ENCODE data around the gene MYBPH. TPM values are rescaled to one million over a fixed set of nuclear protein-coding genes. Genes with fewer than 3 reads are reported as not detected.

MYBPH gene
- polyA plus RNA-seq, 1 donor from 2014 or later = not detected

DNA sequence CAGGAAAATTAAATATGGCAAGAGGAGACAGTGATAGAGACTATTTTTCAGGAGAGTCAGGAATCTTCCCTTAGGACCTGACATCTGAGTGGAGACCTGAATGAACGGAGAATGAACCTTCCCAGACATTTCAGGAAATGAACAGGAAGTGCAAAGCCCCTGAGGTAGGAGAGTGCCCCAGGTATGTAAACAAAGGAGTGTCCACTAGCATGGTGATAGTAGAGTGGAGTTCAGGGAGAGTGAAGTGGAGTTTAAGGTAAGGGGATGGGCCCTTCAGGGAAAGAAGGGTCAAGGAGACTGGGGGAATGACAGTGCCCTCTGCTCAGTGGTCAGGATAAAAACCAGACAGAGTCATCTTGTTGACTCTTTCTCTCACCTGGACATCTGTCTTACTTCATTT lies 19.3 kb downstream of the MYBPH start:
- Histone ChIP-seq H2AFZ (ENCODE audit: low read depth, low read length) (no peak overlapping the region), H3K79me2 (replicated peaks; ENCODE audit: insufficient read depth, low read length) (no peaks in the 10 kb centered on the region), H3K27ac (ENCODE audit: low read length) (no peak overlapping the region), H3K9me2 (ENCODE audit: insufficient read depth, low read length) (no peaks in the 10 kb centered on the region), H3K4me2 (ENCODE audit: low read length) (no peak overlapping the region), H3K4me3 (ENCODE audit: low read length) (no peak overlapping the region), H3K27me3 (ENCODE audit: insufficient read depth, low read depth, low read length) (no peaks in the 10 kb centered on the region), H3K9me3 (ENCODE audit: low read length) (no peaks in the 10 kb centered on the region), H4K20me1 (ENCODE audit: insufficient read depth) (no peaks in the 10 kb centered on the region), H3K9ac (ENCODE audit: low read length) (no peak overlapping the region), H3K36me3 (ENCODE audit: insufficient read depth, low read length) (no peaks in the 10 kb centered on the region), H3F3A (ENCODE audit: insufficient read depth, low read length, poor library complexity, severe bottlenecking) (no peaks in the 10 kb centered on the region)
- no peak for TF ChIP-seq REST (IDR thresholded peaks at IDR 0.05; ENCODE audit: borderline replicate concordance)
- no peak for TF ChIP-seq SMC3 (conservative IDR thresholded peaks at IDR 0.05; ENCODE audit: poor library complexity)
- no peak for TF ChIP-seq EZH2 (IDR thresholded peaks at IDR 0.05; ENCODE audit: borderline replicate concordance, insufficient read depth, low read length, poor library complexity, severe bottlenecking)
- no peak for TF ChIP-seq POLR2AphosphoS5 (IDR thresholded peaks at IDR 0.05)
- no peak for TF ChIP-seq RAD21 (conservative IDR thresholded peaks at IDR 0.05)
- no peak for TF ChIP-seq EP300 (conservative IDR thresholded peaks at IDR 0.05; ENCODE audit: poor library complexity, severe bottlenecking)
- no peak for TF ChIP-seq MXI1 (conservative IDR thresholded peaks at IDR 0.05; ENCODE audit: poor library complexity, severe bottlenecking)
- no peak for TF ChIP-seq TAF1 (IDR thresholded peaks at IDR 0.05; ENCODE audit: low read depth)
- TF ChIP-seq, protein P1, sequence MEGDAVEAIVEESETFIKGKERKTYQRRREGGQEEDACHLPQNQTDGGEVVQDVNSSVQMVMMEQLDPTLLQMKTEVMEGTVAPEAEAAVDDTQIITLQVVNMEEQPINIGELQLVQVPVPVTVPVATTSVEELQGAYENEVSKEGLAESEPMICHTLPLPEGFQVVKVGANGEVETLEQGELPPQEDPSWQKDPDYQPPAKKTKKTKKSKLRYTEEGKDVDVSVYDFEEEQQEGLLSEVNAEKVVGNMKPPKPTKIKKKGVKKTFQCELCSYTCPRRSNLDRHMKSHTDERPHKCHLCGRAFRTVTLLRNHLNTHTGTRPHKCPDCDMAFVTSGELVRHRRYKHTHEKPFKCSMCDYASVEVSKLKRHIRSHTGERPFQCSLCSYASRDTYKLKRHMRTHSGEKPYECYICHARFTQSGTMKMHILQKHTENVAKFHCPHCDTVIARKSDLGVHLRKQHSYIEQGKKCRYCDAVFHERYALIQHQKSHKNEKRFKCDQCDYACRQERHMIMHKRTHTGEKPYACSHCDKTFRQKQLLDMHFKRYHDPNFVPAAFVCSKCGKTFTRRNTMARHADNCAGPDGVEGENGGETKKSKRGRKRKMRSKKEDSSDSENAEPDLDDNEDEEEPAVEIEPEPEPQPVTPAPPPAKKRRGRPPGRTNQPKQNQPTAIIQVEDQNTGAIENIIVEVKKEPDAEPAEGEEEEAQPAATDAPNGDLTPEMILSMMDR (IDR thresholded peaks at IDR 0.05; ENCODE audit: poor library complexity, severe bottlenecking) = no peak

GRCh38 chr1:203153989-203154821 lies 21.4 kb downstream of the MYBPH start:
- no peaks in the 10 kb centered on the region for H3K36me3 ChIP-seq (ENCODE audit: insufficient read depth, low read length)
- H3K4me3 ChIP-seq (ENCODE audit: low read length) = no peak overlapping the region
- H4K20me1 ChIP-seq (ENCODE audit: insufficient read depth) = no peaks in the 10 kb centered on the region
- H3F3A ChIP-seq (ENCODE audit: insufficient read depth, low read length, poor library complexity, severe bottlenecking) = no peaks in the 10 kb centered on the region
- no peak overlapping the region for H3K9ac ChIP-seq (ENCODE audit: low read length)
- no peak overlapping the region for H2AFZ ChIP-seq (ENCODE audit: low read depth, low read length)
- no peaks in the 10 kb centered on the region for H3K27me3 ChIP-seq (ENCODE audit: insufficient read depth, low read depth, low read length)
- H3K9me3 ChIP-seq (ENCODE audit: low read length) = no peaks in the 10 kb centered on the region
- H3K9me2 ChIP-seq (ENCODE audit: insufficient read depth, low read length) = no peaks in the 10 kb centered on the region
- no peak overlapping the region for H3K4me2 ChIP-seq (ENCODE audit: low read length)
- H3K27ac ChIP-seq (ENCODE audit: low read length) = no peak overlapping the region
- TF ChIP-seq POLR2AphosphoS5 (IDR thresholded peaks at IDR 0.05) (no peak), EZH2 (IDR thresholded peaks at IDR 0.05; ENCODE audit: borderline replicate concordance, insufficient read depth, low read length, poor library complexity, severe bottlenecking) (no peak), SMC3 (conservative IDR thresholded peaks at IDR 0.05; ENCODE audit: poor library complexity) (no peak), RAD21 (conservative IDR thresholded peaks at IDR 0.05) (no peak), EP300 (conservative IDR thresholded peaks at IDR 0.05; ENCODE audit: poor library complexity, severe bottlenecking) (no peak), TAF1 (IDR thresholded peaks at IDR 0.05; ENCODE audit: low read depth) (no peak), REST (IDR thresholded peaks at IDR 0.05; ENCODE audit: borderline replicate concordance) (no peak), MXI1 (conservative IDR thresholded peaks at IDR 0.05; ENCODE audit: poor library complexity, severe bottlenecking) (no peak)
- TF ChIP-seq, protein P1 (IDR thresholded peaks at IDR 0.05; ENCODE audit: poor library complexity, severe bottlenecking) = no peak
- H3K79me2 ChIP-seq (replicated peaks; ENCODE audit: insufficient read depth, low read length) = no peaks in the 10 kb centered on the region

Measured in neural cell (in vitro differentiated cells).